SK-N-SH (cell line): ENCODE data around the gene GSE1. TPM values are rescaled to one million over a fixed set of nuclear protein-coding genes. Genes with fewer than 3 reads are reported as not detected.

Experiments used
- CTCF ChIA-PET: fragments of 300-600, 350-600 bp; formaldehyde crosslinking; extraction: SDS; loops from one replicate; lab custom pipeline; 2021; lab: Yijun Ruan, JAX
- POLR2A ChIA-PET: fragments of 350-600 bp; sonication (Branson Sonifier 250); formaldehyde crosslinking; extraction: SDS; loops from one replicate; lab custom pipeline; 2020; ENCODE audit warnings: antibody characterized with exemption, inconsistent platforms; lab: Yijun Ruan, JAX
- DNase-seq: peaks from one replicate; pipeline ENCODE4 v3.0.0; 2012
- H2AFZ ChIP-seq: fragments of 200-600 bp; sonication (generic); 2 replicates; pipeline ENCODE4 v1.8.1; 2016; ENCODE audit warnings: antibody characterized with exemption, mild to moderate bottlenecking, low read depth
- H3F3A ChIP-seq: fragments of 200-600 bp; sonication (generic); replicated peaks from 2 replicates; pipeline ENCODE3; 2016; ENCODE audit warnings: antibody characterized with exemption, mild to moderate bottlenecking; ENCODE audit not compliant: insufficient read depth
- H3K27ac ChIP-seq, 2 experiments: fragments of 200-500 bp in 1 of 2; fragments of 200-600 bp in 1 of 2; sonication (Bioruptor generic) in 1 of 2; sonication (generic), shearing (Covaris generic) in 1 of 2; 2 replicates each; pipeline versions ENCODE4 v1.5.1 to v1.6.1; 2014 to 2016; ENCODE audit warnings: low read depth in 2 of 2, inconsistent platforms in 1 of 2, low read length in 1 of 2, mild to moderate bottlenecking in 1 of 2, mixed read lengths in 1 of 2
- H3K27me3 ChIP-seq: fragments of 200-600 bp; sonication (generic), shearing (Covaris generic); 2 replicates; pipeline ENCODE4 v1.6.1; 2016; ENCODE audit warnings: mixed run types; ENCODE audit not compliant: insufficient read depth
- H3K36me3 ChIP-seq, 2 experiments: fragments of 200-500 bp in 1 of 2; fragments of 200-600 bp in 1 of 2; sonication (Bioruptor generic) in 1 of 2; sonication (generic) in 1 of 2; replicated peaks in 1 of 2; 2 replicates each; pipeline versions ENCODE3 to v1.5.1; 2014 to 2016; ENCODE audit warnings: low read length in 1 of 2, mild to moderate bottlenecking in 1 of 2; ENCODE audit not compliant: insufficient read depth in 2 of 2, control insufficient read depth in 1 of 2
- H3K4me1 ChIP-seq, 2 experiments: fragments of 200-500 bp in 1 of 2; fragments of 200-600 bp in 1 of 2; sonication (Bioruptor generic) in 1 of 2; sonication (generic), shearing (Covaris generic) in 1 of 2; 2 replicates each; pipeline versions ENCODE4 v1.5.1 to v1.6.1; 2014 to 2016; ENCODE audit warnings: low read depth in 1 of 2, low read length in 1 of 2, mixed run types in 1 of 2; ENCODE audit not compliant: insufficient read depth in 2 of 2, control insufficient read depth in 1 of 2
- H3K4me2 ChIP-seq: fragments of 200-600 bp; sonication (generic), shearing (Covaris generic); 2 replicates; pipeline ENCODE4 v1.6.1; 2017; ENCODE audit warnings: mixed run types
- H3K4me3 ChIP-seq, 2 experiments: fragments of 200-500 bp in 1 of 2; fragments of 200-600 bp in 1 of 2; sonication (Bioruptor generic) in 1 of 2; sonication (generic), shearing (Covaris generic) in 1 of 2; 2 replicates each; pipeline versions ENCODE4 v1.5.1 to v1.8.1; 2014 to 2016; ENCODE audit warnings: low read depth in 2 of 2, inconsistent platforms in 1 of 2, low read length in 1 of 2, mild to moderate bottlenecking in 1 of 2, mixed read lengths in 1 of 2, moderate library complexity in 1 of 2
- H3K79me2 ChIP-seq: fragments of 200-600 bp; sonication (generic); 2 replicates; pipeline ENCODE4 v1.8.1; 2017; ENCODE audit warnings: mild to moderate bottlenecking; ENCODE audit not compliant: insufficient read depth
- H3K9ac ChIP-seq: fragments of 200-600 bp; sonication (generic); 2 replicates; pipeline ENCODE4 v1.6.1; 2017; ENCODE audit warnings: mixed run types
- H3K9me2 ChIP-seq: fragments of 200-600 bp; sonication (generic); 2 replicates; pipeline ENCODE4 v1.6.1; 2017; ENCODE audit warnings: mixed run types
- H3K9me3 ChIP-seq: fragments of 200-600 bp; sonication (generic); 2 replicates; pipeline ENCODE4 v1.6.1; 2017; ENCODE audit warnings: mixed run types, mild to moderate bottlenecking, moderate library complexity
- H4K20me1 ChIP-seq: fragments of 200-600 bp; sonication (generic); 2 replicates; pipeline ENCODE4 v1.6.1; 2017; ENCODE audit warnings: mild to moderate bottlenecking, mixed run types; ENCODE audit not compliant: insufficient read depth
- EP300 ChIP-seq, 2 experiments: IDR thresholded peaks; 2 replicates each; pipeline versions ENCODE4 v1.4.0 to v1.6.1; 2012; ENCODE audit warnings: borderline replicate concordance in 1 of 2, low read depth in 1 of 2, low read length in 1 of 2
- MXI1 ChIP-seq: IDR thresholded peaks from 2 replicates; pipeline ENCODE4 v1.6.1; 2012; ENCODE audit warnings: mild to moderate bottlenecking, low read depth, low read length, improper control_type of control experiment
- NFIC ChIP-seq: IDR thresholded peaks from 2 replicates; pipeline ENCODE4 v1.4.0; 2012; ENCODE audit warnings: borderline replicate concordance
- REST ChIP-seq: IDR thresholded peaks from 2 replicates; pipeline ENCODE4 v1.6.1; 2012; ENCODE audit warnings: mild to moderate bottlenecking, low read depth, low read length, moderate library complexity
- SMC3 ChIP-seq: IDR thresholded peaks from 2 replicates; pipeline ENCODE4 v1.6.1; 2012; ENCODE audit warnings: low read depth, low read length, improper control_type of control experiment
- WGBS: methylation state at CpG from one replicate; pipeline ENCODE4 v1.1.6; 2017; ENCODE audit warnings: low lambda C conversion rate; 5-methylcytosine and 5-hydroxymethylcytosine counted together
- polyA plus RNA-seq, 3 experiments: library from polyadenylated mRNA; depleted of rRNA; stranded (reverse); fragments of >200 nt; gene quantifications; 2 replicates each; pipeline ENCODE4 v1.2.3, GENCODE V29; 2012
- TF ChIP-seq, protein P1 (sequence below): IDR thresholded peaks from 2 replicates; pipeline ENCODE4 v1.4.0; 2012; ENCODE audit warnings: low read depth, borderline replicate concordance

GSE1 gene
- polyA plus RNA-seq, 1 of the 3 experiments (the other 2 are of a cell fraction): 26.5 TPM

- peaks cover 41% of the 10 kb centered on the region for H4K20me1 ChIP-seq
Observed at GRCh38 chr16:85606904-85607303, 6.2 kb upstream of the GSE1 start.

More at GRCh38 chr16:85606904-85607303, 6.2 kb upstream of the GSE1 start:
- H3K9ac ChIP-seq: no peak overlapping the region
- 70% methylated on average over 6 of the region's 7 CpGs for WGBS
- H3K9me3 ChIP-seq: no peaks in the 10 kb centered on the region
- H3K4me3 ChIP-seq: no peak overlapping the region
- H3K4me1 ChIP-seq: peaks cover 10 to 67% of the 10 kb centered on the region in 2 experiments
- H3K27me3 ChIP-seq: no peaks in the 10 kb centered on the region
- H2AFZ ChIP-seq: no peak overlapping the region
- ChIA-PET POLR2A (interaction anchor here (1.0 to 1.6 kb wide), 3 partner anchors 13 to 54 kb away, joined by 3 to 5 read pairs (median 3); no protein-coding TSS in a partner anchor), CTCF (interaction anchor here (0.9 to 3.5 kb wide), 17 partner anchors 9 to 434 kb away, joined by 3 to 20 read pairs (median 4); no protein-coding TSS in a partner anchor)
- H3K4me2 ChIP-seq: no peak overlapping the region; the same call in 1 of the 2 replicates
- no peaks in the 10 kb centered on the region for H3K9me2 ChIP-seq
- H3F3A ChIP-seq: peaks cover 7% of the 10 kb centered on the region
- H3K79me2 ChIP-seq: peaks cover 15% of the 10 kb centered on the region
- TF ChIP-seq EP300 (IDR thresholded peaks at IDR 0.05; ENCODE audit: borderline replicate concordance in 1 of 2, low read depth in 1 of 2, low read length in 1 of 2): no peak
- TF ChIP-seq, protein P1, sequence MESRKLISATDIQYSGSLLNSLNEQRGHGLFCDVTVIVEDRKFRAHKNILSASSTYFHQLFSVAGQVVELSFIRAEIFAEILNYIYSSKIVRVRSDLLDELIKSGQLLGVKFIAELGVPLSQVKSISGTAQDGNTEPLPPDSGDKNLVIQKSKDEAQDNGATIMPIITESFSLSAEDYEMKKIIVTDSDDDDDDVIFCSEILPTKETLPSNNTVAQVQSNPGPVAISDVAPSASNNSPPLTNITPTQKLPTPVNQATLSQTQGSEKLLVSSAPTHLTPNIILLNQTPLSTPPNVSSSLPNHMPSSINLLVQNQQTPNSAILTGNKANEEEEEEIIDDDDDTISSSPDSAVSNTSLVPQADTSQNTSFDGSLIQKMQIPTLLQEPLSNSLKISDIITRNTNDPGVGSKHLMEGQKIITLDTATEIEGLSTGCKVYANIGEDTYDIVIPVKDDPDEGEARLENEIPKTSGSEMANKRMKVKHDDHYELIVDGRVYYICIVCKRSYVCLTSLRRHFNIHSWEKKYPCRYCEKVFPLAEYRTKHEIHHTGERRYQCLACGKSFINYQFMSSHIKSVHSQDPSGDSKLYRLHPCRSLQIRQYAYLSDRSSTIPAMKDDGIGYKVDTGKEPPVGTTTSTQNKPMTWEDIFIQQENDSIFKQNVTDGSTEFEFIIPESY: no peak
- no peak for TF ChIP-seq NFIC
- no peak for TF ChIP-seq SMC3
- TF ChIP-seq REST: no peak
- TF ChIP-seq MXI1: 0 out of 2 replicates have a peak, but pooled peaks have one; percentile 9
- H3K36me3 ChIP-seq: no peaks in the 10 kb centered on the region
- peak; percentile 76 for DNase-seq
- H3K27ac ChIP-seq: peak overlapping the region in 1 of 2 experiments; percentile 96; a peak in 2 of 4 replicates
